AG10803 (cell line): ENCODE results near the gene DNMBP.
"Not testable (repeated sequence)": the region's sequence is repeated elsewhere in the genome, so short reads cannot be mapped to it uniquely, and the experiment has no call there.

Source experiments
- DNase-seq: peaks from one replicate; pipeline ENCODE4 v3.0.0; 2010; ENCODE audit warnings: low read depth
- H3K4me3 ChIP-seq: 2 replicates; pipeline ENCODE4 v1.5.1; 2011; ENCODE audit warnings: mild to moderate bottlenecking, low read length, control low read depth
- CTCF ChIP-seq: conservative IDR thresholded peaks from 2 replicates; pipeline ENCODE4 v1.5.1; 2011; ENCODE audit warnings: mild to moderate bottlenecking, low read length, control low read depth, inconsistent platforms

DNMBP gene

GRCh38 chr10:99906470-99906869 lies 103.3 kb downstream of the DNMBP start:
- DNase-seq = peak; percentile 89
- no peak overlapping the region for H3K4me3 ChIP-seq
- TF ChIP-seq CTCF = peak; percentile 36

- no peak overlapping the region for H3K4me3 ChIP-seq
- DNase-seq = no peak
- no peak for TF ChIP-seq CTCF
Observed at GRCh38 chr10:99905971-99906370, 103.8 kb downstream of the DNMBP start.

- H3K4me3 ChIP-seq = no peak overlapping the region
- no peak for TF ChIP-seq CTCF
- DNase-seq = no peak
Observed at GRCh38 chr10:99895867-99896266, 113.9 kb downstream of the DNMBP start.

GRCh38 chr10:99895066-99895465 lies 114.7 kb downstream of the DNMBP start:
- H3K4me3 ChIP-seq, DNase-seq: not testable (repeated sequence)

GRCh38 chr10:99894613-99895012 lies 115.1 kb downstream of the DNMBP start:
- TF ChIP-seq CTCF = no peak
- no peak for DNase-seq
- H3K4me3 ChIP-seq = no peak overlapping the region

GRCh38 chr10:99888622-99889021 lies 121.1 kb downstream of the DNMBP start:
- DNase-seq = peak; percentile 78
- no peak overlapping the region for H3K4me3 ChIP-seq
- TF ChIP-seq CTCF = no peak

- no peak for TF ChIP-seq CTCF
- no peak overlapping the region for H3K4me3 ChIP-seq
- DNase-seq = no peak
Observed at GRCh38 chr10:99883523-99883922, 126.2 kb downstream of the DNMBP start.

- no peak overlapping the region for H3K4me3 ChIP-seq
- TF ChIP-seq CTCF = no peak
- DNase-seq = no peak
Observed at GRCh38 chr10:99881371-99881770, 128.4 kb downstream of the DNMBP start.
